IPS-15b (cell line): ENCODE measurements around the gene HP.
"Not testable (repeated sequence)": the region's sequence is repeated elsewhere in the genome, so short reads cannot be mapped to it uniquely, and the experiment has no call there.

Source experiments
- H3K27me3 ChIP-seq: one replicate; pipeline ENCODE4 v1.6.1; 2013; ENCODE audit warnings: low read length; ENCODE audit not compliant: control insufficient read depth, insufficient read depth
- H3K36me3 ChIP-seq: one replicate; pipeline ENCODE4 v1.6.1; 2013; ENCODE audit warnings: low read length; ENCODE audit not compliant: control insufficient read depth, insufficient read depth
- H3K4me1 ChIP-seq: one replicate; pipeline ENCODE4 v1.6.1; 2013; ENCODE audit warnings: mild to moderate bottlenecking, low read length; ENCODE audit not compliant: control insufficient read depth, insufficient read depth
- H3K4me3 ChIP-seq: one replicate; pipeline ENCODE4 v1.5.1; 2013; ENCODE audit warnings: low read depth, low read length
- H3K9ac ChIP-seq: one replicate; pipeline ENCODE4 v1.6.1; 2013; ENCODE audit warnings: low read depth, mild to moderate bottlenecking, low read length
- H3K9me3 ChIP-seq: one replicate; pipeline ENCODE4 v1.6.1; 2013; ENCODE audit warnings: mild to moderate bottlenecking, low read length; ENCODE audit not compliant: control insufficient read depth, insufficient read depth

HP gene, protein sequence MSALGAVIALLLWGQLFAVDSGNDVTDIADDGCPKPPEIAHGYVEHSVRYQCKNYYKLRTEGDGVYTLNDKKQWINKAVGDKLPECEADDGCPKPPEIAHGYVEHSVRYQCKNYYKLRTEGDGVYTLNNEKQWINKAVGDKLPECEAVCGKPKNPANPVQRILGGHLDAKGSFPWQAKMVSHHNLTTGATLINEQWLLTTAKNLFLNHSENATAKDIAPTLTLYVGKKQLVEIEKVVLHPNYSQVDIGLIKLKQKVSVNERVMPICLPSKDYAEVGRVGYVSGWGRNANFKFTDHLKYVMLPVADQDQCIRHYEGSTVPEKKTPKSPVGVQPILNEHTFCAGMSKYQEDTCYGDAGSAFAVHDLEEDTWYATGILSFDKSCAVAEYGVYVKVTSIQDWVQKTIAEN

GRCh38 chr16:72054254-72054847, at the start of gene HP:
Gene HP, plus strand, starts transcription at chr16:72054505. Its CDS starts 148 bp downstream, at chr16:72054653.
- H3K36me3 ChIP-seq, H3K27me3 ChIP-seq, H3K4me3 ChIP-seq, H3K9me3 ChIP-seq, H3K4me1 ChIP-seq, H3K9ac ChIP-seq: not testable (repeated sequence)

- H3K4me1 ChIP-seq, H3K9me3 ChIP-seq, H3K27me3 ChIP-seq, H3K9ac ChIP-seq: not testable (repeated sequence)
- H3K36me3 ChIP-seq: peaks cover 11% of the 10 kb centered on the region
- peak overlapping the region; percentile 43 for H3K4me3 ChIP-seq
These were observed 46.3 kb upstream of the HP start for GRCh38 chr16:72008065-72008423.

DNA sequence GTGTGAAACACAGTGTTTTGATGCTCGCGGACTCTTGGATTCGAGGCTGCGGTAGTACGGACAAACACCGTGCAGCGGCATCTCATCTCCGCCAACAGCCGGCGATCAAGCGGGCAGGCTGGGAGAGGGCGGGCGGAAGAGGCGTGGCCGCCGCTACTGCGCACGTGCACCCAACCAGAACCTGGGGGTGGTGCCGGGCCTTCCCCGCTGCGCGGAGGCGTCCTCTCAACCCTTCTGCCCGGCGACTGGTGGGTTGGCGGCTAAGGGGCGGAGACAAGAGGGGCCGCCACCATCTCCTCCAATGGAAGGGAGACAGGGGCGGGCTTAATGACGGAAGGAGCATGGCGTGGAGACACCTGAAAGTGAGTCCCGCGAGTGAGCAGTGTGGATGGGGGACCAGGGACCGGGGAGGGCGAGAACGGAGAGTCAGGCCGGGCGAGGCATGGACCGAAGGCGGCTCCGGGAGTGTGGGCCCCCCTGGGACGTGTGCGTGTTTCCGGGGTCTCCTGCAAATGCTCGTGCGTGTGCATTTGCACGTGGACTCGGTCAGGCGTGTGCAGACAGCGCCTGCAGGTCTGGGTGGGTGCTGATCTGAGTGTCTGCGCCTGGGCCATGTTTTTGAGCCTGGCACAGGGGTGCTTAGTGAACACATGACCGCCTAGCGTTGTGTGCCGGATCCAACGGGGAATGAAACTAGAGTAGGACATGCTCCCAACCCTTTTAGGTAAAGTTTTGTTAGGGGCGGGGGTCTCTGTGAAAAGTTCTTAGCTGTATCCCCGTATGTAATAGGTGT, 45.7 kb upstream of the HP start, which contains the start of gene DHODH:
TSS of gene DHODH (plus strand) at position 321 of the 793 bp plus-strand sequence. CDS start at position 342, 21 bp downstream.
- Histone ChIP-seq H3K4me3 (peak within 1 kb of the TSS; percentile 99), H3K36me3 (peaks cover 15% of the 10 kb centered on the region), H3K27me3 (peaks cover 2% of the 10 kb centered on the region), H3K9me3 (no peaks in the 10 kb centered on the region), H3K9ac (peak within 1 kb of the TSS; percentile 94), H3K4me1 (no peaks in the 10 kb centered on the region)

- no peak overlapping the region for H3K4me3 ChIP-seq
- no peaks in the 10 kb centered on the region for H3K4me1 ChIP-seq
These were observed 44.5 kb upstream of the HP start for GRCh38 chr16:72009779-72010178.

DNA sequence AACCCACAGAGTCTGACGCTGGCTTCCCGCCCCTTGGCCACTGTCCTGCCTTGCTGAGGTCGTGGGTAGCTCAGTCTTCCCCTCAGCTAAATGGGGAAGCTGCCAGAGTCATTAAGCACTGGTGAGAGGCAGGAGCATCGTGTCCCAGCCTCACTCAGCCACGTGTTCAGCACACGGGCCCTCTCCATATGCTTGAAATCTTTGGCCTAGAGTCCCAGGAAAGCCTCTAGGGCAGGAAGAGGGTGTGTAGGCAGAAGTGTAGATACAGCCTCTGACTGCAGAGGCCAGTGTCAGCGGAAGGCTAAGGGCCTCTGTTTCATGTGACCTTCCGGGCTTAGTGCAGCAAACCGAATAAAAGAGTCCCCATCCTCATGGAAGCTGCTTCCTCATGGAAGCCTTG, 41.7 kb upstream of the HP start:
- no peaks in the 10 kb centered on the region for H3K27me3 ChIP-seq
- no peak overlapping the region for H3K4me3 ChIP-seq
- H3K9ac ChIP-seq: no peak overlapping the region
- no peaks in the 10 kb centered on the region for H3K9me3 ChIP-seq
- H3K36me3 ChIP-seq: peaks cover 26% of the 10 kb centered on the region
- H3K4me1 ChIP-seq: no peaks in the 10 kb centered on the region

More at GRCh38 chr16:72009779-72010178, 44.5 kb upstream of the HP start:
- Histone ChIP-seq H3K27me3 (peaks cover 2% of the 10 kb centered on the region), H3K9ac (no peak overlapping the region), H3K9me3 (no peaks in the 10 kb centered on the region), H3K36me3 (peaks cover 18% of the 10 kb centered on the region)

- H3K27me3 ChIP-seq: no peaks in the 10 kb centered on the region
- no peak overlapping the region for H3K4me3 ChIP-seq
- H3K36me3 ChIP-seq: peaks cover 26% of the 10 kb centered on the region
- H3K9ac ChIP-seq: no peak overlapping the region
- no peaks in the 10 kb centered on the region for H3K4me1 ChIP-seq
- H3K9me3 ChIP-seq: no peaks in the 10 kb centered on the region
These were observed 40.9 kb upstream of the HP start for GRCh38 chr16:72013389-72013788.

- no peaks in the 10 kb centered on the region for H3K4me1 ChIP-seq
- H3K9me3 ChIP-seq: no peaks in the 10 kb centered on the region
- H3K9ac ChIP-seq: no peak overlapping the region
- peaks cover 26% of the 10 kb centered on the region for H3K36me3 ChIP-seq
- no peaks in the 10 kb centered on the region for H3K27me3 ChIP-seq
- no peak overlapping the region for H3K4me3 ChIP-seq
These were observed 40.3 kb upstream of the HP start for GRCh38 chr16:72013888-72014581.

DNA sequence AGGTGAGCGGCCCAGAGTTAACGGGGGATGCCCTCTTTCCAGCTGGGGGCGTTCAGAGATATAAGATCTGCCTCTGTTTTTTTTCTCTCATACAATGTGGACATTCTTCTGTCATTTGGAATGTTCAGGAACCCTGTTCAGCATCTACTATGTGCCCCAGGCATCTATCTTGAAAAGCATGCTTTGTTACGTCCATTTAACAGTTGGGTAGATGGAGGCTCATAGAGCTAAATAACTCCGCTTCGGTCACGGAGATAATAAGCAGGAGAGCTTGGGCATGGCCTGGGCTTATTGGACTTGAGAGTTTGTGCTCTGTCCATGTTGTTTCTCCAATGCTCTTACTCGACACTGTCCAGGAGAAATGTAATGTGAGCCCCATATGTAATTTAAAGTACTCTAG, 39.6 kb upstream of the HP start:
- Histone ChIP-seq H3K9ac (no peak overlapping the region), H3K36me3 (peaks cover 26% of the 10 kb centered on the region), H3K9me3 (no peaks in the 10 kb centered on the region), H3K4me3 (no peak overlapping the region), H3K4me1 (no peaks in the 10 kb centered on the region), H3K27me3 (no peaks in the 10 kb centered on the region)

DNA sequence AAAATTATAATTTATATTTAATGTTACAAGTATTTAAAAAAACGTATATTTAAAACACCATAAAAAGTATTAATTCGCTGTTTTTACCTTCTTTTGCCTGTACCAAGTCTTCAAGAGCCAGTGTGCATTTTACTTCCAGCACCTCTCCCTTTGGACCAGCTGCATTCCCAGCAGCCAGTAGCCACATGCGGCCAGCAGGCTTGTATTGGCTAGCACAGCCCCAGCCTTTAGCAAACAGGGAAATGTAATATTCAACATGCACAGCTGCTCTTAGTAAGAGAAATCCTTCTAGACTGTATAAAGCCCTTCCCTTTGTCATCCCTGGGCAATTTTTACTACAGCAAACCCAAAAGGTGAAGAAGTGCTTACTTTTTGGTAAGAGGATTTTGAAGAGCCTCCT, 39.2 kb upstream of the HP start:
- Histone ChIP-seq H3K9me3 (no peaks in the 10 kb centered on the region), H3K27me3 (no peaks in the 10 kb centered on the region)

GRCh38 chr16:72018470-72018869, 35.8 kb upstream of the HP start:
- Histone ChIP-seq H3K4me1 (no peaks in the 10 kb centered on the region), H3K9me3 (no peaks in the 10 kb centered on the region), H3K36me3 (peaks cover 25% of the 10 kb centered on the region)

More for the DNA sequence above, 39.2 kb upstream of the HP start:
- H3K9ac ChIP-seq: no peak overlapping the region
- no peak overlapping the region for H3K4me3 ChIP-seq
- peaks cover 26% of the 10 kb centered on the region for H3K36me3 ChIP-seq
- H3K4me1 ChIP-seq: no peaks in the 10 kb centered on the region

DNA sequence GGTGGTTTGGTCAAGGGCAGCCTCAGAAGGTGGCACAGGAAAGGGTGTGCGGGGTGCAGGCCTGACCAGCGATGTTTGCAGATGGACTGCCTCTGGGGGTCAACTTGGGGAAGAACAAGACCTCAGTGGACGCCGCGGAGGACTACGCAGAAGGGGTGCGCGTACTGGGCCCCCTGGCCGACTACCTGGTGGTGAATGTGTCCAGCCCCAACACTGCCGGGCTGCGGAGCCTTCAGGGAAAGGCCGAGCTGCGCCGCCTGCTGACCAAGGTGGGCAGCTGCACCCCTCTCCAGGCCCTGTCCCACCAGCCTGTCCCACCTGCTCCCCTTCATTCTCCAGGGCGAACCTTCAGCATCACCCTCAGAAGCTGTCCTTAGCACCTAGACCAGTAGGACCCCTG, 33.3 kb upstream of the HP start:
- Histone ChIP-seq H3K36me3 (peaks cover 31% of the 10 kb centered on the region), H3K27me3 (no peaks in the 10 kb centered on the region), H3K4me3 (no peak overlapping the region), H3K4me1 (no peaks in the 10 kb centered on the region), H3K9ac (no peak overlapping the region), H3K9me3 (no peaks in the 10 kb centered on the region)

More at GRCh38 chr16:72018470-72018869, 35.8 kb upstream of the HP start:
- H3K4me3 ChIP-seq: no peak overlapping the region
- no peaks in the 10 kb centered on the region for H3K27me3 ChIP-seq
- no peak overlapping the region for H3K9ac ChIP-seq
